Hepatocyte (in vitro differentiated cells): ENCODE measurements around the gene PSMC5.

Experiments used
- CTCF ChIP-seq: fragments of 200-600 bp; sonication (generic); IDR thresholded peaks from 2 replicates; pipeline ENCODE4 v1.5.1; 2016; ENCODE audit warnings: antibody characterized with exemption, mild to moderate bottlenecking; ENCODE audit not compliant: poor library complexity
- EZH2phosphoT487 ChIP-seq: fragments of 200-600 bp; sonication (generic); IDR thresholded peaks from one replicate; pipeline ENCODE4 v1.6.1; 2018; ENCODE audit warnings: antibody characterized with exemption, mild to moderate bottlenecking, low read depth, moderate library complexity; ENCODE audit not compliant: unreplicated experiment, severe bottlenecking

GRCh38 chr17:63827801-63828221, 580 bp downstream of the PSMC5 start:
- TF ChIP-seq CTCF (no peak), EZH2phosphoT487 (no peak)
